A375 (cell line): ENCODE data around the gene FAM234A. TPM values are rescaled to one million over a fixed set of nuclear protein-coding genes. Genes with fewer than 3 reads are reported as not detected.

Experiments
- total RNA-seq: library from RNA; depleted of rRNA; stranded (reverse); fragments of >200 nt; shearing (Covaris generic); gene quantifications from 2 replicates; pipeline ENCODE4 v1.2.3, GENCODE V29; 2014; rRNA removed

FAM234A gene, protein sequence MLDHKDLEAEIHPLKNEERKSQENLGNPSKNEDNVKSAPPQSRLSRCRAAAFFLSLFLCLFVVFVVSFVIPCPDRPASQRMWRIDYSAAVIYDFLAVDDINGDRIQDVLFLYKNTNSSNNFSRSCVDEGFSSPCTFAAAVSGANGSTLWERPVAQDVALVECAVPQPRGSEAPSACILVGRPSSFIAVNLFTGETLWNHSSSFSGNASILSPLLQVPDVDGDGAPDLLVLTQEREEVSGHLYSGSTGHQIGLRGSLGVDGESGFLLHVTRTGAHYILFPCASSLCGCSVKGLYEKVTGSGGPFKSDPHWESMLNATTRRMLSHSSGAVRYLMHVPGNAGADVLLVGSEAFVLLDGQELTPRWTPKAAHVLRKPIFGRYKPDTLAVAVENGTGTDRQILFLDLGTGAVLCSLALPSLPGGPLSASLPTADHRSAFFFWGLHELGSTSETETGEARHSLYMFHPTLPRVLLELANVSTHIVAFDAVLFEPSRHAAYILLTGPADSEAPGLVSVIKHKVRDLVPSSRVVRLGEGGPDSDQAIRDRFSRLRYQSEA
- total RNA-seq = 58.9 and 70.9 TPM in 2 replicates

DNA sequence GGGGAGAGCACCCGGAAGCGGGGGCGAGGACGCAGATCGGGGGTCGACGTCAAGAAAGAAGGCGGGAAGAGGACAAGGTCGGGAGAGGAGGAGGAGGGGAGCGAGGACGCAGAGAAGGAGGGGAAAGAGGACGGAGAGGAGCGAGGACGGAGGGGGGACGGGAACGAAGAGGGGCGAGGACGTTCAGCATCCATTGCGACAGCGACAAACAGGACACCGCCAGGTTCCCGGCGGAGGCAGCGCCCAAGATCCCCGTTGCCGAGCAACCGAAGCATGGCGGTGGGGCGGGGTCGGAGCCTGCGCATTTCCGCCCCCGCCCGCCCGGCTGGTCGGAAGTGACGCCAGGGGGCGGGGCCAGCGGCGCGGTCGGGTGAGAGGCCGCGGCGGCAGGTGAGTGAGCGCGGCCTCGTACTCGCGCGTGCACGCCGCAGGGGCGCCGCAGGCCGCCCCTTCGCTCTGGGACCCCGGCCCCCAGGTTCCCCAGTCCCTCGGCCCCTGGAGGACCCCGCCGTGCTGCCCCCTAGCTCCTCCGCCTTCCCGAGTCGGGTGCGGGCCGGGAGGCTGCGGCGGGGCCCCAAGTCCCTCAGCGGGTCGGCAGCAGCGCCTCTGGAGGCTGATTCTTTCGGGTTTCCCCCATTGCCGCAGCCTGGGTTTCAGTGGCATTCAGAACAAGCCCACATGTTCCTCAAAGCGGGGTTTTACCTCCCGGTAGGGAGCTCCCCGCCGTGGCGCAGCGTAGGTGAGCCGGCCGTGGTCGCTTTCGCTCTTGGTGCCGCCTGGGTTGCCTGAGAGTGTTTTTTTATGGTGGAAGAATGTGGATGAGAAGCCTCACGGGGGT is at the start of gene FAM234A:
TSS of gene FAM234A (plus strand) at position 354 of the 838 bp plus-strand sequence. CDS start 19,593 bp downstream, outside the sequence.

DNA sequence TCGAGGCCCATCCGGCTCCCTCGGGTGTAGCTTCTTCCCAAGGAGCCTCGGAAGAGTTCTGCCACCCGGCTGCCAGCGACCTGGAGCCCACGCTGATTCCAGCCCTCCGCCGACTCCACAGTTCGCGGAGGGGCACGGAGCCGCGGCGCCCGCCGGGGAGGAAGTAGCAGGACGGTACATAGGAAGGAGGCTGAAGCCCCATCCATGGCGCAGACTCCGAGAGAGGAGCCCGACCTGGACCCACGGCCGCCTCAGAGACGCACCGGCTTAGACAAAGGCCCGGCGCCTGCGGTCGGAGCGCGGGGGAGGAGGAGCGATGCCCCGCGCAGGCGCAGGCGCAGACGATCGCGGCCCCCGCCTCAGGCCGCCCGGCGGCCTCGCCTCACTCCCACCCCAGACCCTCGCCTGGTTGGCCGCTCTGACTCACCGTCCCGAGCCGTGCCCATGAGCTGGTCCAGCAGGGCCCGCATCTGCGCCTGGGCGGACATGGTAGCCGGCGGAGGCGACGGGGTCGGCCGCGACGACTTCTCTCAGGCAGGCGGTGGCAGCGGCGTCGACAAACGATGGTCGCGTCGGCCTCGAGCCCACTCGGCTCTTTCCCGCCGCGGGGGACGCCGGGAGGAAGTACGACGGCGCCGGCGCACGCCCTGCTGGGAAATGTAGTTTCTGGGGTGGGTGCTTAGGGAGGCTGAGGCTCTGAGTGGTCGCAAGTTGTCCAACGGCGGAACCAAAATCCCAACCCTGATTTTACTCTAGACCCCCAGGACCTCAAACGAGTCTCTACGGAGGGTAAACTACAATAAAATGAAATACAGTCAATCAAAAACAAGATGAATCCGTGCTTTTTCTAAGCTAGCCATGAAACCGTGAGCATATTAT is 5.5 kb upstream of the FAM234A start, which contains the start of gene LUC7L:
TSS of gene LUC7L (minus strand) at position 598 of the 879 bp plus-strand sequence. CDS start at position 488, 110 bp downstream.

DNA sequence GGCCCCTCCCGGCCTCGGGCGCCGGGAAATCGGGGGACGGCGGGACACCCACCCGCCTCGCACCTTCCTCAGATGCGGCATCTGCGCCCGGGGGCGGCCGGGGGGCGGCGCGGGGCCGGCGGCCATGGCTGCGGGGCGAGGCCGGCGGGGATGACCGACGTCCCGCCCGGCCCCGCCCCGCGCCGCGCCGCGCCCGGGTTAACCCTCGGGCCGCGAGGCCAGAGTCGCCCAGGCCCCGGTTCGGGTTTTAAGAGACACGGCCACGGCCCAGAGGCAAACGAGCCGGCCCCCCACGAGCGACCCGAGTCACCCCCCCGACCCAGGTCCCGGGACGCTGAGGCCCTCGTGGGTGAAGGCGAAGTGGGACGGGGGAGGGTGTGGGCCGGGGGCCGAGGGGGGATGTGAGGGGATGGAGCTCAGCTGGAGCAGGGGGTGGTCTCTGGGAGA is 41.2 kb downstream of the FAM234A start, which contains the start of gene RGS11:
TSS of gene RGS11 (minus strand) at position 159 of the 447 bp plus-strand sequence. CDS start at position 126, 33 bp downstream.

DNA sequence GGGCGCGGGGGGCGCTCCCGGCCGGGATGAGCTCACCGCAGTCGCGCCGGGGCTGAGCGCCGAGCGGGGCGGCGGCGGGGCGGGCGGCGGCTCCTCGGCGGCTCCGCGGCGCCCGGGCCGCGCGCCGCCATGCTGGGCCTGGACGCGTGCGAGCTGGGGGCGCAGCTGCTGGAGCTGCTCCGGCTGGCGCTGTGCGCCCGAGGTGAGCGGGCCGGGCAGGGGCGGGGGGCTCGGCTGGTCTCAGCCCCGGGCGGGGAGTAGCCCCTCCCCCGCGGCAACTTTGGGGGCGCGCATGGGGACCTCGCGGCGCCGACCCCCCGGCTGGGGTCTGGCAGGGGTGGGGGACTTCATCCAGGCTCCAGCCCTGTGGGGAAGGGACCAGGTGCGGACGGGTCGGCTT is 45.9 kb downstream of the FAM234A start, which contains the start of gene ARHGDIG:
TSS of gene ARHGDIG (plus strand) at position 40 of the 400 bp plus-strand sequence. CDS start at position 130, 90 bp downstream.

DNA sequence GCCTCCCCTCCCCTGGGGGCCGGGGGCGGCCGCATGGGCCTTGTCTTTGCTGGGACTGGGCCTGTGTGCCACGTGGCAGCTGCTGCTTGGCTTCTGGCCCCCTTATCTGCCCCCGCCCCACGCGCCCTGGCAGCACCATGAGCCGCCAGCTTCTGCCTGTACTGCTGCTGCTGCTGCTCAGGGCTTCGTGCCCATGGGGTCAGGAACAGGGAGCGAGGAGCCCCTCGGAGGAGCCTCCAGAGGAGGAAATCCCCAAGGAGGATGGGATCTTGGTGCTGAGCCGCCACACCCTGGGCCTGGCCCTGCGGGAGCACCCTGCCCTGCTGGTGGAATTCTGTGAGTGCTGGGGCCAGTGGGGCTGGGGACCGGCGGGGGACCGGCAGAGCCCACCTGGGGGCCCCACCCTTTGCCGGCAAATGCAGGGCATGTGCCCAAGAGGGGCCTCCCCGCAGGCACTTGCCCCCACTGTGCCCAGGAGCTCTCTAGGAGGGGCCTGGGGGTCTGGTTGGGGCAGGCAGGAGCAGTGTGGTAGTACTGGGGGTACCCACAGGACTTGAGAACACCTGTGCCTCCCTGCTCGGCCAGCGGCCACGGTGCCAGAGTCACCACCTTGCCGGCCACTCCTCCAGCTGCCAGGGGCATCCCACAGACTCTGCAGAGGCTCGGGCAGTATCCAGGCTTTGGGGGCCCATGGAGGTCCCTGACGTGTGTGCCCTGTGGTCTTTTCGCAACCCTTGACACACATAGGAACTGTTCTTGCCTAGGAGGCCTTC is 48.6 kb downstream of the FAM234A start, which contains the start of gene PDIA2:
TSS of gene PDIA2 (plus strand) at position 132 of the 773 bp plus-strand sequence. CDS start at position 138, 6 bp downstream.

Other genes starting within 250 kb of the FAM234A start
- 23.0 and 24.0 TPM in 2 replicates for gene POLR3K, start 181.2 kb upstream of the FAM234A start, total RNA-seq
- gene SNRNP25, start 181.0 kb upstream of the FAM234A start, total RNA-seq = 46.9 and 54.2 TPM in 2 replicates
- 66.0 and 88.3 TPM in 2 replicates for gene RHBDF1, start 162.2 kb upstream of the FAM234A start, total RNA-seq
- 233 and 337 TPM in 2 replicates for gene MPG, start 156.6 kb upstream of the FAM234A start, total RNA-seq
- 13.2 and 14.9 TPM in 2 replicates for gene NPRL3, start 96.1 kb upstream of the FAM234A start, total RNA-seq
- not detected in 2 replicates for gene HBZ, start 82.2 kb upstream of the FAM234A start, total RNA-seq
- gene HBM, start 68.8 kb upstream of the FAM234A start, total RNA-seq = not detected in 2 replicates
- not detected in 2 replicates for gene HBA2, start 61.9 kb upstream of the FAM234A start, total RNA-seq
- gene HBA1, start 58.1 kb upstream of the FAM234A start, total RNA-seq = not detected in 2 replicates
- gene HBQ1, start 54.4 kb upstream of the FAM234A start, total RNA-seq = not detected in 2 replicates
- gene LUC7L, start 5.4 kb upstream of the FAM234A start, total RNA-seq = 53.1 and 65.3 TPM in 2 replicates
- gene RGS11, start 41.1 kb downstream of the FAM234A start, total RNA-seq = 0.04 and 0.08 TPM in 2 replicates
- 3.2 and 4.5 TPM in 2 replicates for gene ARHGDIG, start 45.8 kb downstream of the FAM234A start, total RNA-seq
- 0.41 and 0.88 TPM in 2 replicates for gene PDIA2, start 48.3 kb downstream of the FAM234A start, total RNA-seq
- 36.7 and 40.2 TPM in 2 replicates for gene AXIN1, start 117.9 kb downstream of the FAM234A start, total RNA-seq
- 248 and 271 TPM in 2 replicates for gene MRPL28, start 135.7 kb downstream of the FAM234A start, total RNA-seq
- 25.1 and 44.4 TPM in 2 replicates for gene PGAP6, start 147.2 kb downstream of the FAM234A start, total RNA-seq
- gene NME4, start 162.4 kb downstream of the FAM234A start, total RNA-seq = 226 and 246 TPM in 2 replicates
- 18.3 and 25.2 TPM in 2 replicates for gene DECR2, start 167.1 kb downstream of the FAM234A start, total RNA-seq
- 20.9 and 24.1 TPM in 2 replicates for gene RAB11FIP3, start 190.8 kb downstream of the FAM234A start, total RNA-seq